ENCODE results near the gene HMGB4.
A peak's percentile ranks its signal among the peaks of the same experiment; 100 is the strongest.

The HMGB4 gene

GRCh38 chr1:33899746-33900145 is 35.9 kb downstream of the HMGB4 start:
- no peak for DNase-seq

DNA sequence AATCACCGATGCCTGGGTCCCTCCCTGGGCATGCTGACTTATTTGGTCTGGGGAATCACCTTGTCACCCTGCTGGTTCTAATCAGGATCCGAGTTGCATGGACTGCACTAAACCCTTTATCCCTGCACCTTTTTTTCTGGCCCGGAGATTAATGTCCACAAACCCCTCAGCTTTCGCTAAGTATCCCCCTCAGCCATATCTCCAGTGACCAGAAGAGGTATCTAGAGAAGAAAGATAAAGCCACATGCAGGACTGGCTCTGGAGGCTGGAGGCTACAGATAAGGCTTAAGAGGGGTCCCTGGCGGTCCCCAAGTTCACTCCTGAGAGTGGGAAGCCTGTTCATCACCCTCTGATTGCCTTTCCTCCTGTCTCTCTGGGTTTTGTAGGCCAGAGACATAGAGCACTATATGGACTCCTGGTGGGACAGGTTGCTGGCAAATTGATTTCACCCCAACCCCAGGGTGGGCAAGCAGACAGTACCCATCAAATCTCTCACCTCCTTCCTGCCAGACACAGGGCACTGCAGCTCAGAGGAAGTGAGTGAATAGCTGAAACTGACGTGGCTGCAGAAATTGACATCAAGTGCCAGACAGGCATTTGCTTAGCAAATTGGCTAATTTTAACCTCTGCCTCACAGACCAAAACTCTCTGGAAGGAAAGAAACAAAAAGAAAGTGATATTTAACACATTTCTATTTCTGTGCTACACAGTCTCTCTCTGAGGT is 38.8 kb downstream of the HMGB4 start:
- DNase-seq: peak; percentile 3

- DNase-seq: no peak
These were observed 39.3 kb downstream of the HMGB4 start for GRCh38 chr1:33903210-33903589.

DNA sequence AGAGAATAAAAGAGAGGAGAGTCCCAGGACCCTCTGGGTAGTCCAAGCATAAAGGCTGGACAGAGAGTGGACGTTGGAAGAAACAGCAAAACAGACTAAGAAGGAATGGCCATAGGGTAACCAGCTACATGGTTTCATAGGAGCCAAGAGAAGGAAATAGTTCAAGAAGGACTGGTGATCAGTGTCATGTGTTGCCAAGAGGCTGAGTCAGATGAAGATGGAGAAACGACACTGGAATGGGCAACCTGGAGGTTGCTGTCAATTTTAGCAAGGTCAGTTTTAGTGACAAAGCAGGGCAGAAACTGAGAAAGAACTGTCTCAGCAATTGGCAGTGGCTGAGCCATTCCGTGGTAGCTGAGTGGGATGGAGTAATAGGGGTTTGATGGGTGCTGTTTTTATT is 41.4 kb downstream of the HMGB4 start:
- no peak for DNase-seq

DNA sequence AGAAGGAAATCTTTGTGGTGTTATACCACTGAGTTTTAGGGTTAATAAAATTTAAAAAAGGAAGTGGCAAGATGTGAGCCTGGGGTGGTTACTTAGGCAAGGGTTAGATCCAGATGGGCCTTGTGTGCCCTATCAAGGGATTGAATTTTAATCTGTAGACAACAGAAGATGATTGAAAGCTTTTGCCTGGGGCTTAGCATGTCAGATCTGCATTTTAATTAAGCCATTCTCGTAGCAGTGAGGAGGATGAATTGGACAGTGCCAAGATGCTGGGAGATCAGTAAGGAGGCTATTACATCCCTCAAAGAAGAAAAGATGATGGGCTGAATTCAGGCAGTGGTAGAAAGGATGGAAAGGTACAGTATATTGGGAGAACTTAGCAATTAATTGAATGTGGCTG is 42.3 kb downstream of the HMGB4 start:
- DNase-seq: no peak

DNA sequence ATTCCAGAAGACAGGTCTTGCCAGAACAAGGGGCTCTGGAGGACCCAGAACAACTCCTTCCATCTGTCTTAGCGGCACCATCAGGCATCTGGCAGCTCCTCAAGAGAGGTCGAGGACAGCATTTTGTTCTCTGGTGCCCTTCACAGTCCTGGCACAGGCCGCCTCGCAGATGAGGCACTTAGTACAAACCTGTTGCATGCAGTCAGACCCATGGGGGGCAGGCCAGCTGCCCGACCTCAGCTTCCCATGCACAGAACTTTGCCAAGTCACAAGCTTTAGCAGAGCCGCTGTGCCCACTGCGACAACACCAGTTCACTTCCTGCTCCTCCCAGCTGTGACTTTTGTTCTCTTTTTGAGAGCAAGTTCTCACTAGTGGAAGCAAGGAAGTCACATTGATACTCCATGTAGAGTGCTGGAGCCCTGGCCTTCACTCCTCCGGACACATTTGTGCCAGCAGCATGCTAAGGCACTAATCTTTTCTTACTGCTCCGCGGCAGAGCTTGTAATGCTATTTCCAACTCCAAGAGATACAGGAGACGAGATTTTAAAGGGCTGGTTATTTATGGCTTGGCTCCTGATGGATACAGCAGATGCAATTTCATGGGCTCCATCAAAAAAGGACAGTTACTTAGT is 44.6 kb downstream of the HMGB4 start:
- no peak for DNase-seq
